GM06990 (cell line): ENCODE results near the gene ADGRL3.

ENCODE experiments used
- DNase-seq: peaks from one replicate; pipeline ENCODE4 v3.0.0-alpha.2; 2011; ENCODE audit not compliant: insufficient read length; ENCODE audit errors: extremely low read depth
- H3K27me3 ChIP-seq: replicated peaks from 2 replicates; pipeline ENCODE4 v1.6.0; 2011; ENCODE audit warnings: low read length; ENCODE audit not compliant: control insufficient read depth, insufficient read depth
- H3K36me3 ChIP-seq: 2 replicates; pipeline ENCODE4 v1.5.1; 2011; ENCODE audit warnings: low read length; ENCODE audit not compliant: control insufficient read depth, insufficient read depth
- H3K4me3 ChIP-seq: replicated peaks from 2 replicates; pipeline ENCODE4 v1.5.1; 2011; ENCODE audit warnings: low read depth, mild to moderate bottlenecking, control low read depth, low read length
- TF ChIP-seq, protein P1 (sequence below): IDR thresholded peaks from 2 replicates; pipeline ENCODE4 v1.5.1; 2011; ENCODE audit warnings: low read length, control low read depth, mild to moderate bottlenecking, inconsistent platforms; ENCODE audit not compliant: insufficient read depth, poor library complexity, severe bottlenecking

ADGRL3 gene

DNA sequence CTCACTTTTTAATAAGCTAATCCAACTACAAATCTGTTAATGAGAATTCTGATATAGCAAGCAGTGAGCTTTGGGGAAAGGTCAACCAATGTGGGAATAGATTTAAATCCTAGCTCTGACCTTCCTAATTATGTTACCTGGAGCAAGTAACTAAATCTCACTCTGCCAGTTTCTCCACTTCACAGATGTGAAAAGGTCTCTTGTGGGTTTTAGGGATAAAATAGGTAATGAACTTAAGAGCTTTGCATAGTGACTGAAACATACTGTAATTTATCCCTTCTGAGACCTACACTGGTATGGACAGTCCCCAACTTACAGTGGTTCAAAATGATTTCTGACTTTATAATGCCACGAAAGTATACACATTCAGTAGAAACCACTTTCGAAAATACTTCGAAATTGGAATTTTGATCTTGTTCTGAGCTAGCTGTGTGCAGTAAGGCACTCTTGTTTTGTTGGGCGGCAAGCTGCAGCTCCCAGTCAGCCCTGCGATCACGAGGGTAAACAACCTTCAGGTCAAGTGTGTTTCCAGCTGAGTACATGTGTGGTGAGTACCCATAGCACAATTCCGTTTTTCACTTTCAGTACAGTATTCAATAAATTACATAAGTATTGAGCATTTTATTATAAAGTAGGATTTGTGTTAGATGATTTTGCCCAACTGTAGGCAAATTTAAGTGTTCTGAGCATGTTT lies 93.7 kb downstream of the ADGRL3 start:
- DNase-seq, result no peak
- Histone ChIP-seq H3K36me3 (no peaks in the 10 kb centered on the region), H3K4me3 (no peak overlapping the region), H3K27me3 (no peaks in the 10 kb centered on the region)
- TF ChIP-seq, protein P1, sequence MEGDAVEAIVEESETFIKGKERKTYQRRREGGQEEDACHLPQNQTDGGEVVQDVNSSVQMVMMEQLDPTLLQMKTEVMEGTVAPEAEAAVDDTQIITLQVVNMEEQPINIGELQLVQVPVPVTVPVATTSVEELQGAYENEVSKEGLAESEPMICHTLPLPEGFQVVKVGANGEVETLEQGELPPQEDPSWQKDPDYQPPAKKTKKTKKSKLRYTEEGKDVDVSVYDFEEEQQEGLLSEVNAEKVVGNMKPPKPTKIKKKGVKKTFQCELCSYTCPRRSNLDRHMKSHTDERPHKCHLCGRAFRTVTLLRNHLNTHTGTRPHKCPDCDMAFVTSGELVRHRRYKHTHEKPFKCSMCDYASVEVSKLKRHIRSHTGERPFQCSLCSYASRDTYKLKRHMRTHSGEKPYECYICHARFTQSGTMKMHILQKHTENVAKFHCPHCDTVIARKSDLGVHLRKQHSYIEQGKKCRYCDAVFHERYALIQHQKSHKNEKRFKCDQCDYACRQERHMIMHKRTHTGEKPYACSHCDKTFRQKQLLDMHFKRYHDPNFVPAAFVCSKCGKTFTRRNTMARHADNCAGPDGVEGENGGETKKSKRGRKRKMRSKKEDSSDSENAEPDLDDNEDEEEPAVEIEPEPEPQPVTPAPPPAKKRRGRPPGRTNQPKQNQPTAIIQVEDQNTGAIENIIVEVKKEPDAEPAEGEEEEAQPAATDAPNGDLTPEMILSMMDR, result no peak

DNA sequence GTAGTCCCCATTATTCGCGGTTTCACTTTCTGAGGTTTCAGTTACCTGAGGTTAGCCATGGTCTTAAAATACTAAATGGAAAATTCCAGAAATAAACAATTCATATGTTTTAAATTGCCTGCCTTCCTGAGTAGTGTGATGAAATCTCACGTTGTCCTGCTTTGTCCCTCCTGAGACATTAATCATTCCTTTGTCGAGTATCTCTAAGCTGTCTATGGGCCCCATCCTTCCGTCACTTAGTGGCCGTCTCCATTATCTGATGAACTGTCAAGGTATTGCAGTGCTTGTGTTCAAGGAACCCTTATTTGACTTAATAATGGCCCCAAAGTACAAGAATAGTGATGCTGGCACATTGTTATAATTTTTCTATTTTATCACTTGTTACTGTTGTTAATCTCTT lies 94.8 kb downstream of the ADGRL3 start:
- H3K27me3 ChIP-seq, result no peaks in the 10 kb centered on the region
- H3K36me3 ChIP-seq, result no peaks in the 10 kb centered on the region
- no peak for DNase-seq
- H3K4me3 ChIP-seq, result no peak overlapping the region
- TF ChIP-seq, protein P1, result no peak

DNA sequence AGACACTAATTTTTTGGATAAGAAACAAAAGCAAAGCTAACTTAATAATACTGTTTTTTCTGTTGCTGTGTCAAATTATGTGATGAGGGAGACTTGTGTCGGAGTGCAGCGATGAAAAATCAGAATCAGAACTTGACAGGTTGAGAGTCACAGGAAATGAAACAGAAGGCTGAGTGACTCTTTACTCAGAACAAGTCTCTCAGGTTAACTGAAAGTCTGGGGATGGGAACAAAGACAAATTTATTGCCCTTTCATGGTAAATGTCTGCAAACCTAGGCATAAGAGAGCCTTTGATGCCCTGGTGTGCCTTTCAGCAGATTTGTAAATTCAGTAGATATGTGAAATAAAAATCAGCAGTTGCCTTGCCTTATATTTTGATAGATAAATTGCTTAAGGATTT lies 96.0 kb downstream of the ADGRL3 start:
- TF ChIP-seq, protein P1, result no peak
- no peak for DNase-seq
- Histone ChIP-seq H3K27me3 (no peaks in the 10 kb centered on the region), H3K36me3 (no peaks in the 10 kb centered on the region), H3K4me3 (no peak overlapping the region)

DNA sequence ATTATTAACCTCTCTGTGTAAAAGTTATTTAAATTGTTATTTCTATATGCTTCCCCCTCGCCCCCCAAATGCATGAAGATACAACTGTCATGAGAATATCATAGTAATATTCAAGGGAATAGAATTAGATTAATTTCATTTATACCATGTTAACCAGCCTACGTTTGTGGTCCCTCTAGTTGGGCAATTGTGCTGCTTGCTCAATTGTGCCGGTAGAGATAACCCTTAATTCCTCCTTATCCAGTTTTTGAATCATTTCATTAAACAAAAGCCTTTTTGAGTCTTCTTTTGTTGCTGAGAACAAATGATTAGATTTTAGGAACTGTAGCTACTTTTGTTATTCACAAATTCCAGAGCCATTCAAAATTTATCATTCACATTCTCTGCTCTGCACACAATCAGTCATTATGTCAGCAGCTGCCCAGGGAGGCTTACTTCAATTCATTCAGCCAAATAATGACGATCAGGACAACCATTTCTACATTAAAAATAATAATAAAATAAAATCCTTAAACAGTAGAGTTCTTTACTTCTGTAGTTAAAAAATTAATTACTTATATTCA lies 98.1 kb downstream of the ADGRL3 start:
- Histone ChIP-seq H3K36me3 (no peaks in the 10 kb centered on the region), H3K4me3 (no peak overlapping the region), H3K27me3 (no peaks in the 10 kb centered on the region)
- no peak for DNase-seq
- TF ChIP-seq, protein P1, result no peak

DNA sequence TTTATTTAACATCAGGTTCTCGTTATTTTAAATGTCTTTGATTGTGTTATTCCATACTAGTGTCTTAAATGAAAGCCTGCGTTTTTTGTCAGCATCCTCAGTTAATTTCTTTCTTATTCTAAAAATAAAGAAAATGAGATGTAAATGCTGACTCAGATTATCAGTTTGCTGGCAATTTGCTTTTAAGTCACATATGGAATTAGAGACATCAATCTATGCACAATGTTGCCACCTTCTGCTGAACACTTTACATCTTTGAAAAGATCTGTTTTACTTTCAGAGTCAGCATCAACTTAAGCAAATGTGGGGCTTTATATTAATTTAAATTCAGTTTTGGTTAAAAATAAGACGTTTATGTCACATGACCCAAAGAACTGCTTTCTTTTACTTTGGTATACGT lies 99.2 kb downstream of the ADGRL3 start:
- no peak for DNase-seq
- TF ChIP-seq, protein P1, result no peak

More for the DNA sequence above, 99.2 kb downstream of the ADGRL3 start:
- no peaks in the 10 kb centered on the region for H3K36me3 ChIP-seq
- H3K27me3 ChIP-seq, result no peaks in the 10 kb centered on the region
- H3K4me3 ChIP-seq, result no peak overlapping the region
